ENCODE data around the gene MYO1D.
A peak's percentile ranks its signal among the peaks of the same experiment; 100 is the strongest.

Gene MYO1D

GRCh38 chr17:32470405-32471167 is 406.3 kb downstream of the MYO1D start:
- no peak for ATAC-seq
- TF ChIP-seq ZC3H10 (CRISPR knock-in tag; IDR thresholded peaks at IDR 0.05), result no peak
- TF ChIP-seq CSRNP3 (CRISPR knock-in tag; IDR thresholded peaks at IDR 0.05), result no peak
- TF ChIP-seq GLIS3 (CRISPR knock-in tag; IDR thresholded peaks at IDR 0.05), result no peak
- no peak for TF ChIP-seq PPARA (CRISPR knock-in tag; IDR thresholded peaks at IDR 0.05; ENCODE audit: borderline replicate concordance)
- no peak for TF ChIP-seq ESRRG (CRISPR knock-in tag; IDR thresholded peaks at IDR 0.05)
- no peak for TF ChIP-seq OSR1 (CRISPR knock-in tag; IDR thresholded peaks at IDR 0.05)
- no peak for TF ChIP-seq ZFP30 (CRISPR knock-in tag; IDR thresholded peaks at IDR 0.05)
- TF ChIP-seq ZNF8 (CRISPR knock-in tag; IDR thresholded peaks at IDR 0.05), result no peak

GRCh38 chr17:32467949-32468348 is 409.0 kb downstream of the MYO1D start:
- TF ChIP-seq ZNF70 (CRISPR knock-in tag; IDR thresholded peaks at IDR 0.05), result no peak
- no peak for TF ChIP-seq ZFP30 (CRISPR knock-in tag; IDR thresholded peaks at IDR 0.05)
- TF ChIP-seq ZNF8 (CRISPR knock-in tag; IDR thresholded peaks at IDR 0.05), result no peak
- no peak for TF ChIP-seq GLIS3 (CRISPR knock-in tag; IDR thresholded peaks at IDR 0.05)
- TF ChIP-seq POU6F1 (CRISPR knock-in tag; IDR thresholded peaks at IDR 0.05; ENCODE audit: borderline replicate concordance, low read depth), result no peak
- TF ChIP-seq TOX (CRISPR knock-in tag; IDR thresholded peaks at IDR 0.05; ENCODE audit: borderline replicate concordance), result no peak
- TF ChIP-seq TCF4 (CRISPR knock-in tag; IDR thresholded peaks at IDR 0.05; ENCODE audit: borderline replicate concordance), result no peak
- ATAC-seq, result no peak

- TF ChIP-seq ZNF565 (CRISPR knock-in tag; conservative IDR thresholded peaks at IDR 0.05; ENCODE audit: low read depth) (no peak), ISL1 (CRISPR knock-in tag; IDR thresholded peaks at IDR 0.05) (no peak), ZNF8 (CRISPR knock-in tag; IDR thresholded peaks at IDR 0.05) (no peak), ZFP3 (CRISPR knock-in tag; IDR thresholded peaks at IDR 0.05) (no peak), TCF4 (CRISPR knock-in tag; IDR thresholded peaks at IDR 0.05; ENCODE audit: borderline replicate concordance) (no peak), ZNF70 (CRISPR knock-in tag; IDR thresholded peaks at IDR 0.05) (no peak), BACH2 (CRISPR knock-in tag; IDR thresholded peaks at IDR 0.05; ENCODE audit: borderline replicate concordance) (no peak), CREB5 (CRISPR knock-in tag; IDR thresholded peaks at IDR 0.05; ENCODE audit: low read depth) (no peak)
- ATAC-seq, result no peak
Observed at GRCh38 chr17:32464374-32464773, 412.6 kb downstream of the MYO1D start.

GRCh38 chr17:32463304-32463703 is 413.6 kb downstream of the MYO1D start:
- TF ChIP-seq ESRRG (CRISPR knock-in tag; IDR thresholded peaks at IDR 0.05) (no peak), ISL1 (CRISPR knock-in tag; IDR thresholded peaks at IDR 0.05) (no peak), POU6F1 (CRISPR knock-in tag; IDR thresholded peaks at IDR 0.05; ENCODE audit: borderline replicate concordance, low read depth) (no peak), ZC3H10 (CRISPR knock-in tag; IDR thresholded peaks at IDR 0.05) (no peak), TOX (CRISPR knock-in tag; IDR thresholded peaks at IDR 0.05; ENCODE audit: borderline replicate concordance) (no peak)
- no peak for ATAC-seq

- peak; percentile 89 for ATAC-seq
- TF ChIP-seq CSDC2 (CRISPR knock-in tag; IDR thresholded peaks at IDR 0.05) (no peak), TCF4 (CRISPR knock-in tag; IDR thresholded peaks at IDR 0.05; ENCODE audit: borderline replicate concordance) (no peak), CSRNP3 (CRISPR knock-in tag; IDR thresholded peaks at IDR 0.05) (no peak), TOX (CRISPR knock-in tag; IDR thresholded peaks at IDR 0.05; ENCODE audit: borderline replicate concordance) (no peak), OSR1 (CRISPR knock-in tag; IDR thresholded peaks at IDR 0.05) (no peak), CREB5 (CRISPR knock-in tag; IDR thresholded peaks at IDR 0.05; ENCODE audit: low read depth) (no peak), ZNF70 (CRISPR knock-in tag; IDR thresholded peaks at IDR 0.05) (no peak), GLIS3 (CRISPR knock-in tag; IDR thresholded peaks at IDR 0.05) (no peak), TSHZ2 (CRISPR knock-in tag; IDR thresholded peaks at IDR 0.05) (no peak)
Observed at GRCh38 chr17:32461853-32462617, 414.9 kb downstream of the MYO1D start.
